SU-DHL-6 (cell line): Measurements from ENCODE around the gene PXYLP1.

ENCODE experiments used
- H2AFZ ChIP-seq: fragments of 200-600 bp; sonication (generic); 2 replicates; pipeline ENCODE4 v1.6.1; 2014; ENCODE audit warnings: low read depth, mild to moderate bottlenecking, moderate library complexity, mixed read lengths, antibody characterized with exemption, low read length; ENCODE audit not compliant: severe bottlenecking
- H3F3A ChIP-seq: fragments of 200-600 bp; shearing (Covaris generic); 2 replicates; pipeline ENCODE4 v1.6.0; 2016; ENCODE audit warnings: antibody characterized with exemption, mild to moderate bottlenecking; ENCODE audit not compliant: insufficient read depth
- H3K27ac ChIP-seq: fragments of 200-600 bp; sonication (generic); 2 replicates; pipeline ENCODE4 v1.5.1; 2016; ENCODE audit warnings: low read depth, mild to moderate bottlenecking, low read length, moderate library complexity, mixed read lengths
- H3K27me3 ChIP-seq: fragments of 200-600 bp; sonication (generic), shearing (Covaris generic); 2 replicates; pipeline ENCODE4 v1.6.0; 2014; ENCODE audit warnings: mild to moderate bottlenecking, low read length
- H3K36me3 ChIP-seq: fragments of 200-600 bp; sonication (generic); 2 replicates; pipeline ENCODE4 v1.6.1; 2014; ENCODE audit warnings: mild to moderate bottlenecking, low read length, mixed read lengths
- H3K4me2 ChIP-seq: fragments of 300-600, 200-600 bp; shearing (Covaris generic), sonication (generic); 2 replicates; pipeline ENCODE4 v1.6.0; 2014; ENCODE audit warnings: low read length, low read depth, mild to moderate bottlenecking; ENCODE audit not compliant: poor library complexity, severe bottlenecking
- H3K4me3 ChIP-seq: fragments of 200-600 bp; sonication (generic); 2 replicates; pipeline ENCODE4 v1.5.1; 2014; ENCODE audit warnings: antibody characterized with exemption, low read length, mild to moderate bottlenecking, mixed read lengths; ENCODE audit not compliant: insufficient read depth, poor library complexity, severe bottlenecking
- H3K79me2 ChIP-seq: fragments of 200-600 bp; sonication (generic); 2 replicates; pipeline ENCODE4 v1.6.1; 2014; ENCODE audit warnings: mild to moderate bottlenecking, low read length, moderate library complexity; ENCODE audit not compliant: insufficient read depth
- H3K9ac ChIP-seq: fragments of 200-600 bp; sonication (generic); 2 replicates; pipeline ENCODE4 v1.7.0; 2014; ENCODE audit warnings: mild to moderate bottlenecking, low read length
- H3K9me2 ChIP-seq: fragments of 200-600 bp; sonication (generic); replicated peaks from 2 replicates; pipeline ENCODE4 v1.6.1; 2014; ENCODE audit warnings: low read length; ENCODE audit not compliant: insufficient read depth
- H3K9me3 ChIP-seq: fragments of 200-600 bp; sonication (generic); 2 replicates; pipeline ENCODE4 v1.6.1; 2014; ENCODE audit warnings: low read length, mixed read lengths; ENCODE audit not compliant: insufficient read depth
- H4K20me1 ChIP-seq: fragments of 200-600 bp; sonication (generic); 2 replicates; pipeline ENCODE4 v1.6.1; 2014; ENCODE audit warnings: low read depth, mild to moderate bottlenecking, antibody characterized with exemption, low read length, moderate library complexity, mixed read lengths
- EZH2phosphoT487 ChIP-seq: fragments of 200-600 bp; sonication (generic), shearing (Covaris generic); conservative IDR thresholded peaks from 2 replicates; pipeline ENCODE4 v1.6.1; 2018; ENCODE audit warnings: mild to moderate bottlenecking, antibody characterized with exemption, low read length, moderate library complexity, mixed read lengths
- TF ChIP-seq, protein P1 (sequence below): fragments of 200-600 bp; sonication (generic); IDR thresholded peaks from one replicate; pipeline ENCODE4 v1.5.1; 2017; ENCODE audit warnings: antibody characterized with exemption, mild to moderate bottlenecking, low read length, moderate library complexity; ENCODE audit not compliant: insufficient read depth, poor library complexity, severe bottlenecking

PXYLP1 gene

DNA sequence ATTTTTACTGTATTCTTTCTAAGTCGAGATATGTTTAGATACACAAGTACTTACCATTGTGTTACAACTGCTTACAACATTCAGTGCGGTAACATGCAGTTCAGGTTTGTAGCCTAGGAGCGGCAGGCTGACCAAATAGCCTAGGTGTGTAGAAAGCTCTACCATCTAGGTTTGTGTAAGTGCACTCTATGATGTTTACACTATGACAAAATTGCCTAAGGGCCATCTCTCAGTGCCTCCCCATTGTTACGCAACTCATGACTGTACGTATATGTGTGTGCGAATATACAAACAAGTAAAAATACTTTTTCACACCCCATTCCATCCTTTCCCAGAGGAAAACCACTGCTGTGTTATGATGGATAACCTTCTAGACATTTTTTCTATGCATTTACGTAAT is 44.3 kb downstream of the PXYLP1 start:
- Histone ChIP-seq H3K4me3 (no peak overlapping the region), H3F3A (no peaks in the 10 kb centered on the region), H2AFZ (no peak overlapping the region), H3K4me2 (no peak overlapping the region), H3K79me2 (no peaks in the 10 kb centered on the region), H3K9me2 (no peaks in the 10 kb centered on the region), H3K27me3 (no peaks in the 10 kb centered on the region), H3K9ac (no peak overlapping the region), H4K20me1 (no peaks in the 10 kb centered on the region), H3K9me3 (no peaks in the 10 kb centered on the region), H3K27ac (no peak overlapping the region), H3K36me3 (no peaks in the 10 kb centered on the region)
- TF ChIP-seq, protein P1, sequence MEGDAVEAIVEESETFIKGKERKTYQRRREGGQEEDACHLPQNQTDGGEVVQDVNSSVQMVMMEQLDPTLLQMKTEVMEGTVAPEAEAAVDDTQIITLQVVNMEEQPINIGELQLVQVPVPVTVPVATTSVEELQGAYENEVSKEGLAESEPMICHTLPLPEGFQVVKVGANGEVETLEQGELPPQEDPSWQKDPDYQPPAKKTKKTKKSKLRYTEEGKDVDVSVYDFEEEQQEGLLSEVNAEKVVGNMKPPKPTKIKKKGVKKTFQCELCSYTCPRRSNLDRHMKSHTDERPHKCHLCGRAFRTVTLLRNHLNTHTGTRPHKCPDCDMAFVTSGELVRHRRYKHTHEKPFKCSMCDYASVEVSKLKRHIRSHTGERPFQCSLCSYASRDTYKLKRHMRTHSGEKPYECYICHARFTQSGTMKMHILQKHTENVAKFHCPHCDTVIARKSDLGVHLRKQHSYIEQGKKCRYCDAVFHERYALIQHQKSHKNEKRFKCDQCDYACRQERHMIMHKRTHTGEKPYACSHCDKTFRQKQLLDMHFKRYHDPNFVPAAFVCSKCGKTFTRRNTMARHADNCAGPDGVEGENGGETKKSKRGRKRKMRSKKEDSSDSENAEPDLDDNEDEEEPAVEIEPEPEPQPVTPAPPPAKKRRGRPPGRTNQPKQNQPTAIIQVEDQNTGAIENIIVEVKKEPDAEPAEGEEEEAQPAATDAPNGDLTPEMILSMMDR: no peak
- TF ChIP-seq EZH2phosphoT487: no peak

DNA sequence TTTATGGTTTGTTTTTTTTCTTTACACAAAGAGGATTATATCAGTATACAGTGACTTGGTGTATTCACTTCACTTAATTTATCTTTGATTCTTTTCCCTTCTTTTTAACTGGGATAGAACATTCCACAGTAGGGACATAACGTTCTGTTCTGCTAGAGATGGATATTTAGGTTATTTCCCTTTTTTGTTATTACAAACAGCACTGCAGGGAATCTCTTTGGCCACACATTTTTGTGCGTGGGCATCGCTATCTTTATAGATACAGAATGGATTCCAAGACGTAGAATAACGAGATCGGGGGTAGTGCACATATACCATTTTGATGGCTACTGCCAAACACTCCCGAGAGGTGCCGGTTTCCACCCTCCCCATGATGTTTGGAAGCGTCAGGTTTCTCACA is 44.8 kb downstream of the PXYLP1 start:
- Histone ChIP-seq H2AFZ (no peak overlapping the region), H4K20me1 (no peaks in the 10 kb centered on the region), H3K36me3 (no peaks in the 10 kb centered on the region), H3K9me2 (no peaks in the 10 kb centered on the region), H3K9me3 (no peaks in the 10 kb centered on the region), H3K4me3 (no peak overlapping the region), H3K27ac (no peak overlapping the region), H3F3A (no peaks in the 10 kb centered on the region), H3K4me2 (no peak overlapping the region), H3K9ac (no peak overlapping the region), H3K79me2 (no peaks in the 10 kb centered on the region), H3K27me3 (no peaks in the 10 kb centered on the region)
- TF ChIP-seq, protein P1: no peak

DNA sequence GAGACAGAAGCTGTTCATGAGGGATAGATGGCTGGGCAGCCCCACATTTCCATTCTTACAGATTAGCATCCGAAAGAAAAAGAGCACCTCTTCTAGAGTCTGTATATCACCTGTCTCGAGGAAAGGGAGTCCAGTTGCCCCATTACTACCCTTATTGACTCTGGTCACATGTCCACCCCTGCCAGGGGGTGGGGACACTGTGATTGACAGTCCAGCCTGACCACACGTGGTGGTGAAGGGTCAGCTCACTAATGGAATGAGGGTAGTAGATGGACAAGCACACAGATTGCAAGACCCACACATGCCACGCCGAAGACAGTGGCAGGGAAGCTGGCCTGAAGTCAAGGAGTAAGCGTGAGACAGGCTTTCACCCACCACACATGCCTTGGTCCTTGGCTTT is 45.8 kb downstream of the PXYLP1 start:
- Histone ChIP-seq H3K27ac (no peak overlapping the region), H3K9ac (no peak overlapping the region), H3K4me3 (no peak overlapping the region), H3K79me2 (no peaks in the 10 kb centered on the region), H3K36me3 (no peaks in the 10 kb centered on the region), H4K20me1 (no peaks in the 10 kb centered on the region), H3K9me3 (no peaks in the 10 kb centered on the region), H3K4me2 (no peak overlapping the region), H3F3A (no peaks in the 10 kb centered on the region), H2AFZ (no peak overlapping the region), H3K9me2 (no peaks in the 10 kb centered on the region), H3K27me3 (no peaks in the 10 kb centered on the region)
- TF ChIP-seq, protein P1: no peak
- TF ChIP-seq EZH2phosphoT487: no peak
